CD1c-positive myeloid dendritic cell (primary cell): Measurements from ENCODE around the gene SLC25A38.
A peak's percentile ranks its signal among the peaks of the same experiment; 100 is the strongest.

Experiments
- DNase-seq: peaks from one replicate; pipeline ENCODE4 v3.0.0-alpha.2; 2016; ENCODE audit errors: extremely low spot score

Gene SLC25A38

DNA sequence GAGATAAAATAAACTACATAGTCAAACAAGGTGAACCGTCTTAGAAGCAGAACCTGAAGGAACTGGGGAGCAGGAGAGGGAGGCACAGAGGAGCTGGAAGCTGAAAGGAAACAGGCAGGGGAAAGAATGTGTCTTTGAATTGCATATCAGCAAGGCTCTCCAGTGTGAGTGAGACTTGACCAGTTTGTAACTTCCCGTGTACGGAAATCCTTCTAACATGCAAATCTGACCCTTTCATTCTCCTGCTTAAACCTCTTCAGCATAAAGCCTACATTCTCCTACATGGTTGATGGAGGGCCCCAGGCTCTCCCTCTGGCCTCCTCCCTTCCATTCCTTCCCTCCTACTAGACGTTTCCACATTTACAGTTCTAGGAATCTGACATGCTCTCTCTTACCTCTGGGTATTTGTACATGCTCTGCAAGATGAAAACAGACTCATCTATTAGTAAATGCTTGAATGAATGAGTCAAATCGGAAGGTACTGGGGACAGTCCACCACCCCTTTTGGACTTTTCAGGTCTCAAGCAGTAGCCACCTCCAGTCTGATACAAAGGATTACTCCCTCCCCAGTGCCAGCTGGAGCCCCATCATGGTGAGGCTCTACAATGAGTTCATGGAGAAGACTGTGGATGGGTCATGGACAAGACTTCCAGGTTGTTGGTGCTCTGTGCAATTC is 6.1 kb upstream of the SLC25A38 start:
- no peak for DNase-seq

DNA sequence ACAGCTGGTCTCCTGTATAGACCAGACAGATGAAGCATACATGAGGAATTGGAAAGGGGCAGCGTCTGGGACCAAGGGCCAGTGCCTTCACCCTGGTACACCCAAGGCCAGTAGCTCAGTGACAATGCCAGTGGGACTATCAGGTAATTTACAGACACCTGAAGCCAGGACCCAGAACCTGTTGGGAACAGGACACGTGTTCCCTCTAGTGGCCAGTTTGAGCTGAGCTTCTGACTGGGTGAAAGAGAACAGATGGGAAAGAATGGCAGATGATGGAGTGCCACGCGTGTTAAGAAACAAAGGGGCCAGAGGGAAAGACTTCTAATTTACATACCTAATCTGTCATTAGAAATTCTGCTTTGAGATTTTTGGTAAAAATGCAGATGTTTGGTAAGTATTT is 5.1 kb upstream of the SLC25A38 start:
- peak; percentile 38 for DNase-seq

DNA sequence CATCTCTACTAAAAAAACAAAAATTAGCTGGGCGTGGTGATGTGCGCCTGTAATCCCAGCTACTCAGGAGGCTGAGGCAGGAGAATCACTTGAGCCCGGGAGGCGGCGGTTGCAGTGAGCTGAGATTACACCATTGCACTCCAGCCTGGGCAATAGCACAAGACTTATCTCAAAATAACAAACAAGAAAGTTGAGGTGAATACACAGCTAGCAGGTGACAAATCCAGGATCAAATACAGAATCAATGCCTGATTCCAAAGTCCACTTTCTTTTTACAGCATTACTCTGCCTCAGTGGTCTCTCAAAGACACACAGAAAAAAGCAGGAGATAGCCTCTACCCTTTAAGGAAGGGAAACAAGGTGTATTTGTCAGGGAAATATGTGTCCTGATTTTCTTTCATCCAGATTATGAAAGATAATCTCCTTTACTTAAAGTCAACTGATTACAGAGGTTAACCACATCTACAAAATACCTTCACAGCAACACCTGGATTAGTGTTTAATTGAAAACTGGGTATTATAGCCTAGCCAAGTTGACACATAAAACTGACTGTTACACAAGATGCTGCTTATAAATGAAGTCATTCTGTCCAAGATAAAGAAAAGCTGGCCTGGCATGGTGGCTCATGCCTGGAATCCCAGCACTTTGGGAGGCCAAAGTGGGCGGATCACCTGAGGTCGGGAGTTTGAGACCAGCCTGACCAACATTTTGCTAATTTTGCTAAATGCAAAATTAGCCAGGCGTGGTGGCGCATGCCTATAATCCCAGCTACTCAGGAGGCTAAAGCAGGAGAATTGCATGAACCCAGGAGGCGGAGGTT is 4.0 kb upstream of the SLC25A38 start:
- DNase-seq: no peak

- no peak for DNase-seq
Measured at GRCh38 chr3:39379778-39380155, 3.4 kb upstream of the SLC25A38 start.

DNA sequence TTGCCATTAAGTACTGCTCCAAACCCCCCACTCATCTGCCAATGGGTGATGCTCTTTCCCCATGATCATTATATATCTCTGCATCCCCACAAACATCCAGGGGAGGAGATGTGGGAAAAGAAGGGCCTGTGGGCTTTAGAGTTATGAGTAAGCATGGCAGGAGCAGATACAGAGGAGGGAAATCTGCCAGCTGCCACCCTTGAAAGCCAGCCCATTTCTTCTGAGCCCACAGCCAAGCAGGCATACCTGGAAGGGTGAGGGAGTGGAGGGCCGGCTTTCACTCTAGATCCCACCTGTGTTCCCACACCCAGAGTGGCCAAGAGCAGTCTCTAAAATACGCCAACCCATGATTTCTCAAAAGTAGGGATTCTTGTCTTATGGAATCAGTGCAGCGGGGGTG is 1.7 kb upstream of the SLC25A38 start:
- DNase-seq: no peak

DNA sequence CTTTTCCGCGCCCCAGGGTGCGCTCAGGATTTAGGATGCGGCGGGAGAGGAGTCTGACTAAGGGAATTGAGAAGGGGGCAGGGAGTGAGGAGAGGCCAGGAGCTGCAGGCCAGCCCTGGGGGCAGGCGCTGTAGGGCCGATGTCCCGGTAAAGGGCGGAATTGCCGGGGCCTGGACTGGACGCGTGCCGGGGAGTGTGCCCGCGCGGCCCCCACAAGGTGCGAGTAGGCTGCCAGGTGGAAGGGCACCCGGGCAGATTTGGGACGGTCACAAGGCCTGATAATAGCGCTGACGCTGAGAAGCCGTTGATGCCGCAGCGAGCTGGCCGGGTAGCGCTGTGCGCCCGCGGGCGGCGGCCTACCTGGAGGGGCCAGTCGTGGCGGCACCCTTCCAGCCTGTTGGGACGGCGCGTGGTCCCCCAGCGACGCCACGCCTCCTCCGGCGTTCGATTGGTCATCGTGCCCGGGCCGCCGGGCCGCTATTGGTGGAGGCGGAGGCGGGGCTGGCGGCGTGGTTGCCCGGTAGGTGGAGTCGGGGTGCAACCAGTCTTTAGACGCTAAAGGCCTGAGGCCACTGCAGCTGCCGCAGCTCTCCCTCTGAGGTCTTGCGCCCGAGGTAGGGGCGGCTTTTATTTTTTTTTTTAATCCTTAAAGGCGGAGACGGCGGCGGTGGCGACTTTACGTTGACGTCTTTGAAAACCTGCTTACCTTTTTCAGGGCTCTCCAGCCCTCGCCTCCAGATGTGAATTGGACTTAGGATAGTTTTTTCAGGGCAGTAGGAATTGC is 903 bp downstream of the SLC25A38 start:
- peak; percentile 95 for DNase-seq

DNA sequence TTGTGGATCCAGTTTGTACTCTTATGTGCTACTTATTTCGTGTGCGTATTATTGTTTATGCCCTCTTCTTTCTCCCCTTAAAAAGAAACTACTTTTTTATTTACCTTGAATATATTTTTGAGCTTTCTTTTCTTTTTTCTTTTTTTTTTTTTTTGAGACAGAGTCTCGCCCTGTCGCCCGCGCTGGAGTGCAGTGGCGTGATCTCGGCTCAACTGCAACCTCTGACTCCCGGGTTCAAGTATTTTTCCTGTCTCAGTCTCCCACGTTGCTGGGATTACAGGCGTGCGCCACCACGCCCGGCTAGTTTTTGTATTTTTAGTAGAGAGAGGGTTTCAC is 1.5 kb downstream of the SLC25A38 start:
- DNase-seq: no peak

DNA sequence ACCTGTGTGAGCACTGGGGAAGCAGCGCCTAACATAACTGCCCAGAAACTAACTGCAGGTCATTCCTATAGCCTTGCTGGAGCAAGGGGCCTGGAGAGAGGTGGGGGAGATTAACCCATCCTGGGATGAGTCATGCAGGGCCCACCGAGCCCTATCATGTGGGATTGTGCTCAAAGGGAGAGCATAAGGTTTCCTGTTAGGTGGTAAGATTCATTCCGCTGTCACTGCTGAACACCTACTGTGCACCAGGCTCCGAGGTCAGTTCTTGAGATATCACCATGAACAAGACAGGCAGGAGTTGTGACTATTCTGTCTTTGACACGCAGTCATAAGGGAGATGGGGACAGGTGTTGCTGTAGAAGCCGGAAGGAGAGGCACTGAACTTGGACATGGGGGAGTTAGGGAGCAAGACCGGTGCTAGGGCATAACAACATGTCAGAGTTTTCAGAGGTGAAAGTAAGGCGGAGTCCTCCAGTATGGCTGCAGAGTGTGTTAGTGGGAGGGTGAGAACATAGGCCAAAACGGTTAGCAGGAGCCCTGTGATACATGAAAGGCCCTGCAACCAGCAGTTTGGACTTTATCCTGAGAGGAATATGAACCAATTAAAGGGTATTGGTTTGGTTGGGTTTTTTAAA is 2.4 kb downstream of the SLC25A38 start:
- DNase-seq: no peak

- no peak for DNase-seq
Measured at GRCh38 chr3:39386318-39386717, 3.1 kb downstream of the SLC25A38 start.

DNA sequence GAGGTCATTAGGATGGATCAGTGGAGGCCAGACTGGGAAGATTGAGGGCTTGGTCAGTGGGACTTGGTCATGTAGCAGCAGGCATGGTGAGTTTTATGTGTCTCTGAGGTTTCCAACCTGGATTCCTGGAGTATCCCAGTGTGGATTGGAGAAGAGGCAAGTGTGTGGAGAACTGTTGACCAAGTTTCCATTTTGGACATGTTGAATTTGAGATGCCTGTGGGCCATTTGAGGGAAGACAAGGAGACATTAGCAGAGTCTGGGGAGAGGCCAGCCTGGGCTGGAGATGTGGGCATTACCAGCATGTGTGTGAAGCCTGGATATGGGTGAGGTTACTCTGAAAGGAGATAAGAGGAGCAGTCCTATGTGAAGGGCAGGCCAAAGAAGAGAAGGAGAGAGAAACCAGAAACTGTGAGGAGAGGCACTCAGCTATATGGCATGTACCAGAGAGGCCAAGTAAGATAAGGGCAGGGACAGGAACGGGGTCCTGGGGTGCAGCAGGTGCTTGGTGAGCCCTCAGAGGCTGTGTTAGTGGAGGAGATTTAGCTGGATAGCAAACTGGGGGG is 4.3 kb downstream of the SLC25A38 start:
- no peak for DNase-seq

DNA sequence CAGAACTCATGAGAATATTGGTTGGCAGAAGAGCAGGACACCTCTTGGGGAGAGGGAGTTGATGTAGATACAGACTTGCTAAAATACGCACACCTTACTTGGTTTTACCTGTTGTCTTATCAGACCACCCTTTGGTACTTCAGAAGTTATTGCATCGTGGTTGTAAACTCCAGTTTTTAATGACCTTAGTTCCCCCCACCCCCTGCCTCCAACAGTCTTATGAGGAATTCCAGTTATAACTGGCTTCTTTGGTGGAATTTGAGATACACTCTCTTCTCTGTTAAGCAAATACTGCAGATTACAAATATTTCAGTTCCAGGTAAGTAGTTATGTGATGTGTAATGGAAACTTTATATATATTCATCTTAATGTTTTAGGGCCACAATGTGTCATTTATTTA is 5.0 kb downstream of the SLC25A38 start:
- no peak for DNase-seq

- no peak for DNase-seq
Measured at GRCh38 chr3:39388741-39389248, 5.6 kb downstream of the SLC25A38 start.

- DNase-seq: no peak
Measured at GRCh38 chr3:39390181-39390580, 7.0 kb downstream of the SLC25A38 start.

GRCh38 chr3:39396690-39397089 is 13.5 kb downstream of the SLC25A38 start:
- no peak for DNase-seq

DNA sequence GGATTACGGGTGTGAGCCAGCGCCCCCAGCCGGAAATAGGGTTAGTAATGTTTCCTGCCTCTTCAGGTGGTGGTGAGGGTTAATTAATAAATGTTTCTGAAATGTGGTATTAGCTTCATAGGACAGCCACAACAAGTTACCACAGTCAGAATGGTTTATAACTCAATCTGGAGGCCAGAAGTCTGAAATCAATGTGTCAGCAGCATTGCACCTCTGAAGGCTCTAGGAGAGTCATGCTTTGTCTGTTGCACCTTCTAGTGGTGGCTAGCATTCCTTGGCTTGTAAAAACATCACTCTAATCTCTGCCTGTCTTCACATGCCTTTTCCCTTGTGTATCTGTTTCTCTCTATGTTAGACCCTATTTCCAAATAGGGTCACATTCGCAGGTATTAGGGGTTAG is 15.5 kb downstream of the SLC25A38 start:
- no peak for DNase-seq

- no peak for DNase-seq
Measured at GRCh38 chr3:39401983-39402382, 18.8 kb downstream of the SLC25A38 start.

DNA sequence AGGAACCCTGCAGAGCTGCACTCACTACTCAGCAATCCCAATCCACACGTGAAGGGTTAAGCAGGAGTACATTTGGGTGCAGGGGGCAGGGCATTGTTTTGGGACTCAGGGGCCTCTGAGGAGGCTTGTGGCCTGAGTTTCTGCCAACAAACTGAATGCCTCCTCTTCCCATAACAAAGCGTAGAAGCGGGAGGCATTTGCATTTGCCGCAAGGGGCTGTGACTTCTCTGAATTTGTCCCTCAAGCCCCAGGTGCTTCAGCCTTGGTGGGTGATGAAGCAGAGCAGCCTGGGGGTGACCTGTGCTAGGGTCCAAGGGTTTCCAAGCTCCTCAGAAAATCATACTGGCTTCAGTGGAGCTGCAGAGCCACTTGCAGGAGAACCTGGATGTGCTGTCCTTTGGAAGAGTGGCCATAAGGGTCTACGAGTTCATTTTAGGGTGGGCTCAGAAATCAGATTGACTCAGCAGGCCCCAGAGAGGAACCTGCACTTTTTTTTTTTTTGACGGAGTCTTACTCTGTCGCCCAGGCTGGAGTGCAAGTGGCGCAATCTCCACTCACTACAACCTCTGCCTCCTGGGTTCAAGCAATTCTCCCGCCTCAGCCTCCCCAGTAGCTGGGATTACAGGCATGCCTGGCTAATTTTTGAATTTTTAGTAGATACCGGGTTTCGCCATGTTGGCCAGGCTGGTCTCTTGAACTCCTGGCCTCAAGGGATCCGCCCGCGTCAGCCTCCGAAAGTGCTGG is 21.9 kb downstream of the SLC25A38 start:
- no peak for DNase-seq

DNA sequence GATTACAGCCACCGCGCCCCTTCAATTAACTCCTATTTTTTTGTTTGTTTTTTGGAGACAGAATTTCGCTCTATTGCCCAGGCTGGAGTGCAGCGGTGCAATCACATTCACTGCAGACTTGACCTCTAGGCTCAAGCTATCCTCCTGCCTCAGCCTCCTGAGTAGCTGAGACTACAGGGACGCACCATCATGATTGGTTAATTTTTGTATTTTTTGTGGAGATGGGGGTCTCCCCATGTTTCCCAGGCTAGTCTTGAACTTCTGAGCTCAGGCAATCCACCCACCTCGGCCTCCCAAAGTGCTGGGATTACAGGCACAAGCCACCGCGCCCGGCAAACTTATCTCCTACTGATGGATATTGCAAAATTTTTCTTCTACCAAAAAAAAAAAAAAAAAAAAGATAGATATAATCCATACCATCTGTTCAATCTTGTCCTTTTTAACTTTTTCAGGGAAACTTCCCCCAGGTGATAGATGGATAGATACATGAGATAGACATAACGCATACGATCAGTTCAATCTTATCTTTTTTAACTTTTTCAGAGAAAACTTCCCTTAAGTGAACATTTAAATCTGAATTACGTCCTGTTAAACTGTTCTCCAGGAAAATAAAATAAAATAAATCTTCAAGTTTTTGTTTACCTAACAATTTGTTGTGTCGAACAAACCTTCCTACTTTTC is 22.7 kb downstream of the SLC25A38 start:
- DNase-seq: no peak

- peak; percentile 98 for DNase-seq
Measured at GRCh38 chr3:39406368-39407258, 23.4 kb downstream of the SLC25A38 start, which contains the start of gene RPSA. TSS of gene RPSA (plus strand) at chr3:39406720. CDS start at chr3:39407654, 934 bp downstream.
